Measurements from ENCODE around the gene SGSM2. TPM values are rescaled to one million over a fixed set of nuclear protein-coding genes. Genes with fewer than 3 reads are reported as not detected.

Gene SGSM2
- total RNA-seq, 2 donors from 2014 or later = 40.8 to 57.5 TPM

- no peak for DNase-seq
- H3K27ac Mint-ChIP-seq = no peak overlapping the region
- H3K36me3 Mint-ChIP-seq (ENCODE audit: insufficient read depth in 2 of 2) = peaks cover 0 to 1% of the 10 kb centered on the region in 2 donors
- ATAC-seq (replicated peaks in 1 of 2) = no peak
- H3K4me1 Mint-ChIP-seq (ENCODE audit: low read depth) = no peaks in the 10 kb centered on the region
- H3K9me3 Mint-ChIP-seq = no peaks in the 10 kb centered on the region
- H3K27me3 Mint-ChIP-seq (ENCODE audit: low read depth) = no peaks in the 10 kb centered on the region
- H3K4me3 Mint-ChIP-seq = no peak overlapping the region
Observed at GRCh38 chr17:2363851-2364762, 26.8 kb downstream of the SGSM2 start.

GRCh38 chr17:2364763-2365116, 27.4 kb downstream of the SGSM2 start:
- Mint-ChIP-seq H3K27me3 (ENCODE audit: low read depth) (no peaks in the 10 kb centered on the region), H3K4me3 (no peak overlapping the region), H3K9me3 (no peaks in the 10 kb centered on the region), H3K27ac (no peak overlapping the region), H3K4me1 (ENCODE audit: low read depth) (no peaks in the 10 kb centered on the region), H3K36me3 (ENCODE audit: insufficient read depth in 2 of 2) (peaks cover 0 to 1% of the 10 kb centered on the region in 2 donors)
- no peak for ATAC-seq (replicated peaks in 1 of 2)
- DNase-seq = no peak

GRCh38 chr17:2365132-2365531, 27.8 kb downstream of the SGSM2 start:
- Mint-ChIP-seq H3K27ac (no peak overlapping the region), H3K9me3 (no peaks in the 10 kb centered on the region), H3K27me3 (ENCODE audit: low read depth) (no peaks in the 10 kb centered on the region), H3K4me3 (no peak overlapping the region), H3K36me3 (ENCODE audit: insufficient read depth in 2 of 2) (peaks cover 0 to 1% of the 10 kb centered on the region in 2 donors), H3K4me1 (ENCODE audit: low read depth) (no peaks in the 10 kb centered on the region)
- DNase-seq (no peak), ATAC-seq (replicated peaks in 1 of 2) (no peak)

GRCh38 chr17:2366747-2367494, 29.6 kb downstream of the SGSM2 start:
- Mint-ChIP-seq H3K36me3 (ENCODE audit: insufficient read depth in 2 of 2) (peaks cover 0 to 1% of the 10 kb centered on the region in 2 donors), H3K27ac (no peak overlapping the region), H3K4me1 (ENCODE audit: low read depth) (no peaks in the 10 kb centered on the region), H3K9me3 (no peaks in the 10 kb centered on the region), H3K4me3 (no peak overlapping the region), H3K27me3 (ENCODE audit: low read depth) (no peaks in the 10 kb centered on the region)
- DNase-seq (no peak), ATAC-seq (replicated peaks in 1 of 2) (no peak)

- Mint-ChIP-seq H3K36me3 (ENCODE audit: insufficient read depth in 2 of 2) (no peaks in the 10 kb centered on the region), H3K27ac (no peak overlapping the region), H3K27me3 (ENCODE audit: low read depth) (no peaks in the 10 kb centered on the region), H3K9me3 (no peaks in the 10 kb centered on the region), H3K4me1 (ENCODE audit: low read depth) (no peaks in the 10 kb centered on the region), H3K4me3 (no peak overlapping the region)
- DNase-seq (no peak), ATAC-seq (replicated peaks in 1 of 2) (no peak)
Observed at GRCh38 chr17:2368359-2368758, 31.1 kb downstream of the SGSM2 start.

- no peak overlapping the region for H3K4me3 Mint-ChIP-seq
- no peak overlapping the region for H3K27ac Mint-ChIP-seq
- ATAC-seq (replicated peaks in 1 of 2) (no peak), DNase-seq (no peak)
- H3K36me3 Mint-ChIP-seq (ENCODE audit: insufficient read depth in 2 of 2) = no peaks in the 10 kb centered on the region
- no peaks in the 10 kb centered on the region for H3K4me1 Mint-ChIP-seq (ENCODE audit: low read depth)
- H3K27me3 Mint-ChIP-seq (ENCODE audit: low read depth) = no peaks in the 10 kb centered on the region
- H3K9me3 Mint-ChIP-seq = no peaks in the 10 kb centered on the region
Observed at GRCh38 chr17:2369039-2369438, 31.7 kb downstream of the SGSM2 start.

- Mint-ChIP-seq H3K36me3 (ENCODE audit: insufficient read depth in 2 of 2) (no peaks in the 10 kb centered on the region), H3K9me3 (no peaks in the 10 kb centered on the region), H3K27ac (no peak overlapping the region)
Observed at GRCh38 chr17:2369551-2370210, 32.4 kb downstream of the SGSM2 start.

GRCh38 chr17:2370211-2370589, 32.9 kb downstream of the SGSM2 start:
- ATAC-seq (replicated peaks in 1 of 2) (no peak), DNase-seq (no peak)
- Mint-ChIP-seq H3K27ac (no peak overlapping the region), H3K36me3 (ENCODE audit: insufficient read depth in 2 of 2) (no peaks in the 10 kb centered on the region), H3K4me3 (no peak overlapping the region), H3K4me1 (ENCODE audit: low read depth) (no peaks in the 10 kb centered on the region), H3K27me3 (ENCODE audit: low read depth) (no peaks in the 10 kb centered on the region), H3K9me3 (no peaks in the 10 kb centered on the region)

More at GRCh38 chr17:2369551-2370210, 32.4 kb downstream of the SGSM2 start:
- H3K27me3 Mint-ChIP-seq (ENCODE audit: low read depth) = no peaks in the 10 kb centered on the region
- no peak overlapping the region for H3K4me3 Mint-ChIP-seq
- DNase-seq (no peak), ATAC-seq (replicated peaks in 1 of 2) (no peak)
- no peaks in the 10 kb centered on the region for H3K4me1 Mint-ChIP-seq (ENCODE audit: low read depth)

GRCh38 chr17:2371183-2372130, 34.2 kb downstream of the SGSM2 start:
- no peak overlapping the region for H3K4me3 Mint-ChIP-seq
- H3K36me3 Mint-ChIP-seq (ENCODE audit: insufficient read depth in 2 of 2) = no peaks in the 10 kb centered on the region
- no peaks in the 10 kb centered on the region for H3K4me1 Mint-ChIP-seq (ENCODE audit: low read depth)
- no peaks in the 10 kb centered on the region for H3K27me3 Mint-ChIP-seq (ENCODE audit: low read depth)
- DNase-seq = no peak
- H3K9me3 Mint-ChIP-seq = no peaks in the 10 kb centered on the region
- H3K27ac Mint-ChIP-seq = no peak overlapping the region
- ATAC-seq (replicated peaks in 1 of 2) = no peak

GRCh38 chr17:2372180-2372579, 34.9 kb downstream of the SGSM2 start:
- ATAC-seq (replicated peaks in 1 of 2) = no peak
- DNase-seq = no peak
- H3K4me1 Mint-ChIP-seq (ENCODE audit: low read depth) = no peaks in the 10 kb centered on the region
- H3K27me3 Mint-ChIP-seq (ENCODE audit: low read depth) = no peaks in the 10 kb centered on the region
- no peaks in the 10 kb centered on the region for H3K9me3 Mint-ChIP-seq
- no peaks in the 10 kb centered on the region for H3K36me3 Mint-ChIP-seq (ENCODE audit: insufficient read depth in 2 of 2)
- H3K4me3 Mint-ChIP-seq = no peak overlapping the region
- no peak overlapping the region for H3K27ac Mint-ChIP-seq

GRCh38 chr17:2372681-2373080, 35.4 kb downstream of the SGSM2 start:
- Mint-ChIP-seq H3K4me3 (no peak overlapping the region), H3K27me3 (ENCODE audit: low read depth) (no peaks in the 10 kb centered on the region), H3K27ac (no peak overlapping the region), H3K9me3 (no peaks in the 10 kb centered on the region), H3K36me3 (ENCODE audit: insufficient read depth in 2 of 2) (peaks cover 0 to 2% of the 10 kb centered on the region in 2 donors), H3K4me1 (ENCODE audit: low read depth) (no peaks in the 10 kb centered on the region)
- DNase-seq = no peak
- ATAC-seq (replicated peaks in 1 of 2) = no peak

- Mint-ChIP-seq H3K27me3 (ENCODE audit: low read depth) (no peaks in the 10 kb centered on the region), H3K27ac (no peak overlapping the region), H3K4me1 (ENCODE audit: low read depth) (no peaks in the 10 kb centered on the region), H3K36me3 (ENCODE audit: insufficient read depth in 2 of 2) (peaks cover 0 to 3% of the 10 kb centered on the region in 2 donors), H3K4me3 (no peak overlapping the region), H3K9me3 (no peaks in the 10 kb centered on the region)
- ATAC-seq (replicated peaks in 1 of 2) (no peak), DNase-seq (no peak)
Observed at GRCh38 chr17:2373179-2373578, 35.9 kb downstream of the SGSM2 start.
